Measurements from ENCODE around the gene MSANTD7.
A peak's percentile ranks its signal among the peaks of the same experiment; 100 is the strongest.

Gene MSANTD7

DNA sequence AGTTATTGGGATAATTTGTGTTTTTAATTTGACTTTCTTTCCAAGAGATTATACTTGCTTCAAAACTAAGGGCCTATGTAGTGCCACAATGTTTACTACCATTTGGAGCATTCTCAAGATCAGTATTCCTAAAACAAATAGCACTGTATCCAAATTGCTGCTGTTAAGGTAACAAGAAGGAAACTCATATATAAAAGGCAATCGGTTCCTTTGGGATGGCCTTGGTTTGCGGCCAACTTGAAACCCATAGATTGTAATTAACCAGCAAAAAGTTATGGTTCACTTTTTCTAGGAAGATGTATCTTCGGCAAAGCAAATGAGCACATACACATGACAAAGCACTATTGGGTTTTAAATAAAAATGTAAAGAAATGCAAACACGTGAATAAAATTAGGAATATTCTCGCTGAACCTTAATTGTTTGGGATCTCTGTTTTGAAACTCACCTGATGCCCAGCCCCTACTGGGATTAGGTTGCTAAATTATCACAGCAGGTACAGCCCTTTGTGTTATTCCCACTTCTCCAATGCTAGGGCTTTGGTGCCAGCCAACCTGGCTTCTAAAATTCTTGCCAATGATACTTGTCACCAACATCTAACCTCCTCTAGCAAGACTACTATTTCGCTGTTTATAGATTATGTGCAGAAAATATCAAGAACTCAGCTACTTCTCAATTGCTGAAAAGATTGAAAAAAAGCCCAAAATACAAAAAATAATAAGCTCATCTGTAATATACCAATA lies 16.3 kb upstream of the MSANTD7 start:
- H2BK120ac ChIP-seq (ENCODE audit: insufficient read depth, low read length, poor library complexity): no peak overlapping the region
- H3K18ac ChIP-seq (ENCODE audit: low read length): no peak overlapping the region
- H3K9ac ChIP-seq (ENCODE audit: low read length): no peak overlapping the region
- no peak for DNase-seq
- H3K14ac ChIP-seq (ENCODE audit: low read length): no peak overlapping the region
- H3K4me2 ChIP-seq (ENCODE audit: low read length): no peak overlapping the region
- no peak overlapping the region for H2BK5ac ChIP-seq (ENCODE audit: low read depth, low read length, poor library complexity)
- H3K79me1 ChIP-seq (ENCODE audit: low read length): no peaks in the 10 kb centered on the region
- H3K27me3 ChIP-seq (ENCODE audit: insufficient read depth, low read length): no peaks in the 10 kb centered on the region
- H2AFZ ChIP-seq (ENCODE audit: insufficient read depth, low read length, poor library complexity): no peak overlapping the region
- WGBS (ENCODE audit: extremely low coverage, insufficient coverage, insufficient read length): no CpG with 5 or more reads among the region's 6 CpGs
- H2AK5ac ChIP-seq (ENCODE audit: low read length): no peak overlapping the region
- H4K8ac ChIP-seq (ENCODE audit: low read depth, low read length): no peak overlapping the region
- no peak overlapping the region for H3K4ac ChIP-seq (ENCODE audit: low read depth, low read length)
- H3K23ac ChIP-seq (ENCODE audit: low read length): no peak overlapping the region
- no peak overlapping the region for H4K91ac ChIP-seq (ENCODE audit: low read depth, low read length)
- no peak overlapping the region for H2BK12ac ChIP-seq (ENCODE audit: low read length)
- H4K12ac ChIP-seq (ENCODE audit: low read depth, low read length): no peak overlapping the region
- H3K27ac ChIP-seq (ENCODE audit: low read depth, low read length): no peak overlapping the region
- H3K4me1 ChIP-seq (ENCODE audit: control insufficient read depth in 1 of 2, insufficient read depth in 2 of 2, low read length in 2 of 2): no peaks in the 10 kb centered on the region
- no peaks in the 10 kb centered on the region for H3K9me3 ChIP-seq (ENCODE audit: insufficient read depth, low read depth, low read length)
- H3K4me3 ChIP-seq (ENCODE audit: low read depth, low read length): no peak overlapping the region
- H3K36me3 ChIP-seq (ENCODE audit: control insufficient read depth in 1 of 2, insufficient read depth in 2 of 2, low read length in 2 of 2): no peaks in the 10 kb centered on the region
- no peaks in the 10 kb centered on the region for H3K79me2 ChIP-seq (ENCODE audit: control insufficient read depth, insufficient read depth, low read length, poor library complexity)

DNA sequence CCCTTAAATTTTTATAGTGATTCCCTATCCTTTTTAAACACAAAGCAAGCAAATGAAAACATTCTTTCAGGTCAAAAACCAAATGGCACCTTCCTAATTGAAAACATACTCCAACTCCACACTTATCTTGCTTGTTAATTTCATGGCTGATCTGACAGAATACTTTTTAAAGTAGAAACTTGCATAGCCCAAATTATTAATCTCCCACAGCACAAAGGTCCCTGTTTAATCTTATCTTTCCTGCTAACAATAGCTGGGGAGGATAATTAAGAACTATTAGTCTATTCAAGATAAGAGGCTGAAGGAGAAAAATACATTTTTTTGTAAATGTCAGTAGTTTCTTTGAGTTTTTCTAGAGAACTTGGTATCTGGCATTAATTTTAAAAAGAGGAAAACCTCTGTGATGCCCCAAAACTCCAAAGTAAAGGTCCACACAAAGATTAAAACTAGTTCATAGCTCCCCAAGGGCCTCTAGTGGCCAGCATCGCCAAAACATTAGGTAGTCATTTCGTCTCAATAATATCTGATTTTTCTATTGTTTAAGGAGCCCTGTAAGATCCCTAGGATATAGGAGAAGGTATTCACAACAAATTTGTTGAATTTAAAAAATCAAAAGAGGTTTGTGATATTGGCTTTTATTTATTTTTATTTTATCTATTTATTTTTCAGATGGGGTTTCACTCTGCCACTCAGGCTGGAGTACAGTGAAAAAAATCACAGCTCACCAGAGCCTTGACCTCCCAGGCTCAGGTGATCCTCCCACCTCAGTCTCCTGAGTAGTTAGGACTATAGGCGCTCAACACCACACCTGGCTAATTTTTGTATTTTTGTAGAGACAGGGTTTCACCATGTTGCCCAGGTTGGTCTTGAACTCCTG lies 15.0 kb upstream of the MSANTD7 start:
- H3K4me1 ChIP-seq (ENCODE audit: control insufficient read depth in 1 of 2, insufficient read depth in 2 of 2, low read length in 2 of 2): no peaks in the 10 kb centered on the region
- no peaks in the 10 kb centered on the region for H3K79me2 ChIP-seq (ENCODE audit: control insufficient read depth, insufficient read depth, low read length, poor library complexity)
- H3K9me3 ChIP-seq (ENCODE audit: insufficient read depth, low read depth, low read length): no peaks in the 10 kb centered on the region
- H3K4me3 ChIP-seq (ENCODE audit: low read depth, low read length): no peak overlapping the region
- no peak overlapping the region for H4K12ac ChIP-seq (ENCODE audit: low read depth, low read length)
- H3K27ac ChIP-seq (ENCODE audit: low read depth, low read length): no peak overlapping the region
- H3K9ac ChIP-seq (ENCODE audit: low read length): no peak overlapping the region
- no peaks in the 10 kb centered on the region for H3K27me3 ChIP-seq (ENCODE audit: insufficient read depth, low read length)
- H2BK5ac ChIP-seq (ENCODE audit: low read depth, low read length, poor library complexity): no peak overlapping the region
- no peak overlapping the region for H2BK120ac ChIP-seq (ENCODE audit: insufficient read depth, low read length, poor library complexity)
- no peaks in the 10 kb centered on the region for H3K36me3 ChIP-seq (ENCODE audit: control insufficient read depth in 1 of 2, insufficient read depth in 2 of 2, low read length in 2 of 2)
- H3K18ac ChIP-seq (ENCODE audit: low read length): no peak overlapping the region
- no peak overlapping the region for H4K8ac ChIP-seq (ENCODE audit: low read depth, low read length)
- H2BK12ac ChIP-seq (ENCODE audit: low read length): no peak overlapping the region
- no peaks in the 10 kb centered on the region for H3K79me1 ChIP-seq (ENCODE audit: low read length)
- DNase-seq: peak; percentile 14 to 63
- H2AFZ ChIP-seq (ENCODE audit: insufficient read depth, low read length, poor library complexity): no peak overlapping the region
- no peak overlapping the region for H2AK5ac ChIP-seq (ENCODE audit: low read length)
- no peak overlapping the region for H4K91ac ChIP-seq (ENCODE audit: low read depth, low read length)
- no peak overlapping the region for H3K14ac ChIP-seq (ENCODE audit: low read length)
- WGBS (ENCODE audit: extremely low coverage, insufficient coverage, insufficient read length): no CpG with 5 or more reads among the region's 3 CpGs
- no peak overlapping the region for H3K23ac ChIP-seq (ENCODE audit: low read length)
- no peak overlapping the region for H3K4ac ChIP-seq (ENCODE audit: low read depth, low read length)
- no peak overlapping the region for H3K4me2 ChIP-seq (ENCODE audit: low read length)

DNA sequence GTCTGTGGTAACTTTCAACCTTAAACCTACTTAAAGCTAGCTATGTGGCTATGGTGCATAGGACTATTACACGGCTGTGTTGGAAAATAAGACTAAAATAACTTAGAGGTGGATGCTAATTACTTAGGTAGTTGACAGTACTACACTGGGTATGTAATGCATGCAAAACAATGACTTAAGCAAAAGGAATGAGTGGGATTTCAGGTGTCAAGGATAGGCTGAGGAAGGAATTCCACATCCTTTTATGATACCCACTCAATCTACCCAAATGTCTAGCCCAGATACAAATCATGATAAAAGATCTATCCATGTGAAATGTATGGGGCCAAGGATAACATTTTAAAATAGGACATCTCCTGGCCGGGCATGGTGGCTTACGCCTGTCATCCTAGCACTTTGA lies 14.1 kb upstream of the MSANTD7 start:
- Histone ChIP-seq H3K27ac (ENCODE audit: low read depth, low read length) (no peak overlapping the region), H2BK5ac (ENCODE audit: low read depth, low read length, poor library complexity) (no peak overlapping the region), H3K27me3 (ENCODE audit: insufficient read depth, low read length) (no peaks in the 10 kb centered on the region), H3K4ac (ENCODE audit: low read depth, low read length) (no peak overlapping the region), H2AK5ac (ENCODE audit: low read length) (no peak overlapping the region), H3K18ac (ENCODE audit: low read length) (no peak overlapping the region), H2AFZ (ENCODE audit: insufficient read depth, low read length, poor library complexity) (no peak overlapping the region), H3K23ac (ENCODE audit: low read length) (no peak overlapping the region), H3K4me2 (ENCODE audit: low read length) (no peak overlapping the region), H4K91ac (ENCODE audit: low read depth, low read length) (no peak overlapping the region), H3K14ac (ENCODE audit: low read length) (no peak overlapping the region), H3K4me1 (ENCODE audit: control insufficient read depth in 1 of 2, insufficient read depth in 2 of 2, low read length in 2 of 2) (no peaks in the 10 kb centered on the region), H4K12ac (ENCODE audit: low read depth, low read length) (no peak overlapping the region), H3K4me3 (ENCODE audit: low read depth, low read length) (no peak overlapping the region), H3K36me3 (ENCODE audit: control insufficient read depth in 1 of 2, insufficient read depth in 2 of 2, low read length in 2 of 2) (no peaks in the 10 kb centered on the region), H4K8ac (ENCODE audit: low read depth, low read length) (no peak overlapping the region), H2BK120ac (ENCODE audit: insufficient read depth, low read length, poor library complexity) (no peak overlapping the region), H3K79me1 (ENCODE audit: low read length) (no peaks in the 10 kb centered on the region), H3K9ac (ENCODE audit: low read length) (no peak overlapping the region), H3K79me2 (ENCODE audit: control insufficient read depth, insufficient read depth, low read length, poor library complexity) (no peaks in the 10 kb centered on the region), H3K9me3 (ENCODE audit: insufficient read depth, low read depth, low read length) (no peaks in the 10 kb centered on the region), H2BK12ac (ENCODE audit: low read length) (no peak overlapping the region)
- peak; percentile 27 to 86 for DNase-seq
- no CpG with 5 or more reads among the region's 3 CpGs for WGBS (ENCODE audit: extremely low coverage, insufficient coverage, insufficient read length)

DNA sequence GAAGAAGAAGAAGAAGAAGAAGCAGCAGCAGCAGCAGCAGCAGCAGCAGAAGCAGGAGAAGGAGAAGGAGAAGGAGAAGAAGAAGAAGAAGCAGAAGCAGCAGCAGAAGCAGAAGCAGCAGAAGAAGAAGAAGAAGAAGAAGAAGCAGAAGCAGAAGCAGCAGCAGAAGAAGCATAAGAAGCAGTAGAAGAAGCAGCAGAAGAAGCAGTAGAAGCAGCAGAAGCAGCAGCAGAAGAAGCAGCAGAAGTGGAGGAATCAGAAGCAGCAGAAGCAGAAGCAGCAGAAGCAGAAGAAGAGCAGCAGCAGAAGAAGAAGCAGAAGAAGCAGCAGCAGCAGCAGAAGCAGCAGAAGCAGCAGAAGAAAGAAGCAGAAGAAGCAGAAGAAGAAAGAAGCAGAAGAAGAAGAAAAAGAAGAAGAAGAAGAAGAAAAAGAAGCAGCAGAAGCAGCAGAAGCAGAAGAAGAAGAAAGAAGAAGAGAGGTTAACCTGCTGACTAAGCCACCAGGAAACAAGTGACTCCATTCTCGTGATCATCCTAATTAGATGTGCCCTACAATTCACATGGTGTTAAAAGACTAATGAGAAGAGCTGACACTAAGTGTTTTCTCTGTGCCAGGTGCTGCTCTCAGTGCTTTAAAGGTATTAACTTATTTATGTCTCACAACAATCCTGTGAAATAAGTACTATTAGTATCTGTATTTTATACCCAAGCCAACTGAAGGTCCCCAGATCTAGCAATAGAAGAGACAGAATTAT lies 11.9 kb upstream of the MSANTD7 start:
- Histone ChIP-seq H3K4me2 (ENCODE audit: low read length) (no peak overlapping the region), H4K91ac (ENCODE audit: low read depth, low read length) (no peak overlapping the region), H2BK12ac (ENCODE audit: low read length) (no peak overlapping the region), H2AK5ac (ENCODE audit: low read length) (no peak overlapping the region), H3K18ac (ENCODE audit: low read length) (no peak overlapping the region), H3K4me3 (ENCODE audit: low read depth, low read length) (no peak overlapping the region), H3K79me1 (ENCODE audit: low read length) (no peaks in the 10 kb centered on the region), H3K4me1 (ENCODE audit: control insufficient read depth in 1 of 2, insufficient read depth in 2 of 2, low read length in 2 of 2) (no peaks in the 10 kb centered on the region), H3K27me3 (ENCODE audit: insufficient read depth, low read length) (no peaks in the 10 kb centered on the region), H4K12ac (ENCODE audit: low read depth, low read length) (no peak overlapping the region), H3K9me3 (ENCODE audit: insufficient read depth, low read depth, low read length) (no peaks in the 10 kb centered on the region), H3K27ac (ENCODE audit: low read depth, low read length) (no peak overlapping the region), H4K8ac (ENCODE audit: low read depth, low read length) (no peak overlapping the region), H2AFZ (ENCODE audit: insufficient read depth, low read length, poor library complexity) (no peak overlapping the region), H3K4ac (ENCODE audit: low read depth, low read length) (no peak overlapping the region), H2BK120ac (ENCODE audit: insufficient read depth, low read length, poor library complexity) (no peak overlapping the region), H2BK5ac (ENCODE audit: low read depth, low read length, poor library complexity) (no peak overlapping the region), H3K14ac (ENCODE audit: low read length) (no peak overlapping the region), H3K9ac (ENCODE audit: low read length) (no peak overlapping the region), H3K36me3 (ENCODE audit: control insufficient read depth in 1 of 2, insufficient read depth in 2 of 2, low read length in 2 of 2) (no peaks in the 10 kb centered on the region), H3K23ac (ENCODE audit: low read length) (no peak overlapping the region), H3K79me2 (ENCODE audit: control insufficient read depth, insufficient read depth, low read length, poor library complexity) (no peaks in the 10 kb centered on the region)
- DNase-seq: no peak
- no CpG with 5 or more reads among the region's 1 CpG for WGBS (ENCODE audit: extremely low coverage, insufficient coverage, insufficient read length)

Measured in trophoblast cell (in vitro differentiated cells and primary cell).